GM23338 (cell line): ENCODE data around the gene OLAH.
"Not testable (repeated sequence)": the region's sequence is repeated elsewhere in the genome, so short reads cannot be mapped to it uniquely, and the experiment has no call there.

Source experiments
- CREB1 ChIP-seq: fragments of 250-450 bp; sonication (Bioruptor Pico); IDR thresholded peaks from 2 replicates; pipeline ENCODE4 v1.5.0; 2020; ENCODE audit warnings: low read depth, mild to moderate bottlenecking, moderate library complexity
- CTCF ChIP-seq, 2 experiments: fragments of 200-600 bp in 1 of 2; sonication (generic) in 1 of 2; conservative IDR thresholded peaks; 2 replicates each; pipeline versions ENCODE4 v1.5.1 to v1.6.1; 2016 to 2017; ENCODE audit warnings: antibody characterized with exemption in 2 of 2, low read depth in 2 of 2, mild to moderate bottlenecking in 2 of 2, moderate library complexity in 1 of 2
- ETS1 ChIP-seq: IDR thresholded peaks from 2 replicates; pipeline ENCODE4 v1.6.1; 2016; ENCODE audit warnings: antibody characterized with exemption
- EZH2 ChIP-seq: fragments of 200-600 bp; sonication (generic); IDR thresholded peaks from one replicate; pipeline ENCODE4 v1.8.0; 2017; ENCODE audit warnings: antibody characterized with exemption, mild to moderate bottlenecking, low read depth; ENCODE audit not compliant: unreplicated experiment
- EZH2phosphoT487 ChIP-seq: fragments of 200-600 bp; sonication (generic); IDR thresholded peaks from one replicate; pipeline ENCODE4 v1.8.1; 2018; ENCODE audit warnings: antibody characterized with exemption; ENCODE audit not compliant: unreplicated experiment
- JUNB ChIP-seq: IDR thresholded peaks from one replicate; pipeline ENCODE4 v1.6.1; 2016; ENCODE audit warnings: antibody characterized with exemption; ENCODE audit not compliant: unreplicated experiment
- NANOG ChIP-seq: IDR thresholded peaks from 2 replicates; pipeline ENCODE4 v1.6.1; 2016; ENCODE audit warnings: antibody characterized with exemption, borderline replicate concordance
- POLR2AphosphoS5 ChIP-seq: IDR thresholded peaks from 2 replicates; pipeline ENCODE4 v1.6.1; 2016; ENCODE audit warnings: antibody characterized with exemption, low read depth
- REST ChIP-seq: IDR thresholded peaks from one replicate; pipeline ENCODE4 v1.6.1; 2018; ENCODE audit warnings: antibody characterized with exemption; ENCODE audit not compliant: unreplicated experiment
- ZNF114 ChIP-seq: fragments of 250-450 bp; sonication (Bioruptor Pico); IDR thresholded peaks from 2 replicates; pipeline ENCODE4 v1.5.0; 2020; ENCODE audit warnings: mild to moderate bottlenecking, moderate library complexity
- ZNF331 ChIP-seq: fragments of 250-450 bp; sonication (Bioruptor Pico); IDR thresholded peaks from 2 replicates; pipeline ENCODE4 v1.5.0; 2020; ENCODE audit warnings: low read depth, mild to moderate bottlenecking, moderate library complexity

- not testable (repeated sequence) for TF ChIP-seq CTCF (conservative IDR thresholded peaks at IDR 0.05; ENCODE audit: low read depth in 2 of 2); REST; POLR2AphosphoS5; CREB1 (CRISPR knock-in tag); EZH2; ZNF331 (CRISPR knock-in tag); NANOG; JUNB; EZH2phosphoT487; ZNF114 (CRISPR knock-in tag); ETS1
Measured at GRCh38 chr10:15023079-15023478, 20.7 kb upstream of the OLAH start.
